NB4 (cell line): ENCODE data around the gene DRD2.

ENCODE experiments used
- MAX ChIP-seq: IDR thresholded peaks from 2 replicates; pipeline ENCODE4 v1.6.1; 2011; ENCODE audit warnings: low read depth, low read length
- POLR2A ChIP-seq: IDR thresholded peaks from 2 replicates; pipeline ENCODE4 v1.6.1; 2011; ENCODE audit warnings: mild to moderate bottlenecking; ENCODE audit not compliant: insufficient read length; ENCODE audit errors: extremely low read depth
- TF ChIP-seq, protein P1 (sequence below): IDR thresholded peaks from one replicate; pipeline ENCODE4 v1.5.1; 2012; ENCODE audit warnings: low read depth, low read length

DNA sequence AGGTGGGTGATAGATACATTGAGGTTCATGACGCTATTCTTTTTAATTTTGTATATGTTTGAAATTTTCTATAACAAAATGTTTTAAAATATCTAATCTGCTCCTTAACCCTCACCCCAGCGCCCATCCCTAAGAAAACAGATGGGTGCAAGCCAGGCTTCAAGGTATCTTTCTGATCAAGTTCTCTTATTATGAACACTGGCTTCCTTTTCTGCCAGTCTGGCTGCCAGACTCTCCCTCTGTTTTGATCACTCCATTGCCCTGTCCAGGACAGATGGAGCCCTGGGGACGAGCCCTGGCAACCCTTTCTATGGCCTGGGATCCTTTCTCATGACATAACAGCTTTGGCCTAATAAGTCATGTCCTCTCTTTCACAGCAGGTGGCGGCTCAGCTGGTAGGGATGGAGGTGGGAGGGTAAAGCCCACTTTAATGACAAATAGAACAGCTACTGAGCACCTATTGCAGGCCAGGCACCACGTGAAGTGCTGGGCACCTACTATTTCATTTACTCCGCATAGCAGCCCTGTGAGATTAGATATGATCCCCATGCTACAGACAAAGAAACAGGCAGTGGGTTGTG is 38.4 kb downstream of the DRD2 start:
- TF ChIP-seq, protein P1, sequence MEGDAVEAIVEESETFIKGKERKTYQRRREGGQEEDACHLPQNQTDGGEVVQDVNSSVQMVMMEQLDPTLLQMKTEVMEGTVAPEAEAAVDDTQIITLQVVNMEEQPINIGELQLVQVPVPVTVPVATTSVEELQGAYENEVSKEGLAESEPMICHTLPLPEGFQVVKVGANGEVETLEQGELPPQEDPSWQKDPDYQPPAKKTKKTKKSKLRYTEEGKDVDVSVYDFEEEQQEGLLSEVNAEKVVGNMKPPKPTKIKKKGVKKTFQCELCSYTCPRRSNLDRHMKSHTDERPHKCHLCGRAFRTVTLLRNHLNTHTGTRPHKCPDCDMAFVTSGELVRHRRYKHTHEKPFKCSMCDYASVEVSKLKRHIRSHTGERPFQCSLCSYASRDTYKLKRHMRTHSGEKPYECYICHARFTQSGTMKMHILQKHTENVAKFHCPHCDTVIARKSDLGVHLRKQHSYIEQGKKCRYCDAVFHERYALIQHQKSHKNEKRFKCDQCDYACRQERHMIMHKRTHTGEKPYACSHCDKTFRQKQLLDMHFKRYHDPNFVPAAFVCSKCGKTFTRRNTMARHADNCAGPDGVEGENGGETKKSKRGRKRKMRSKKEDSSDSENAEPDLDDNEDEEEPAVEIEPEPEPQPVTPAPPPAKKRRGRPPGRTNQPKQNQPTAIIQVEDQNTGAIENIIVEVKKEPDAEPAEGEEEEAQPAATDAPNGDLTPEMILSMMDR = no peak
- TF ChIP-seq MAX (no peak), POLR2A (no peak)
